K562 (cell line): Measurements from ENCODE around the gene TTYH2. TPM values are rescaled to one million over a fixed set of nuclear protein-coding genes. Genes with fewer than 3 reads are reported as not detected.

Experiments
- ATAC-seq: fragments of 200-7000 bp; cut with Tn5 transposase; 3 replicates; pipeline ENCODE4 v1.9.1; 2020; ENCODE audit warnings: moderate library complexity
- BruUV-seq: library from RNA; stranded (reverse); fragments of 400-500 nt; replicated peaks from 2 replicates; lab custom pipeline; 2021; lab: Mats Ljungman, UMichigan
- CTCF ChIA-PET: fragments of 300-600 bp; formaldehyde crosslinking; extraction: SDS; loops from one replicate; lab custom pipeline; 2021; ENCODE audit warnings: low intra/inter-chr PET ratio; lab: Yijun Ruan, JAX
- POLR2A ChIA-PET: fragments of 300-600, 350-650 bp; sonication (Branson Sonifier 250); formaldehyde crosslinking; extraction: SDS; loops from one replicate; lab custom pipeline; 2021; ENCODE audit warnings: antibody characterized with exemption, inconsistent platforms; lab: Yijun Ruan, JAX
- DNase-seq, 4 experiments: peaks; one replicate each; pipeline versions ENCODE4 v3.0.0 to v3.0.0-alpha.2; 2011 to 2018; ENCODE audit warnings: low spot score in 3 of 4, mixed read lengths in 3 of 4; ENCODE audit errors: extremely low read depth in 1 of 4
- FAIRE-seq: peaks from 2 replicates; lab custom pipeline; 2011; peaks lifted over from hg19 to GRCh38; lab: Jason Lieb, UNC
- H2AFZ ChIP-seq: 2 replicates; pipeline ENCODE4 v1.6.0; 2011; ENCODE audit warnings: low read depth, low read length, control low read depth, inconsistent platforms
- H3K27ac ChIP-seq: fragments of 200-600 bp; 3 replicates; pipeline ENCODE4 v1.8.0; 2011; ENCODE audit warnings: low read depth, mild to moderate bottlenecking, control low read depth, inconsistent platforms, low read length, moderate library complexity, mixed read lengths; ENCODE audit errors: extremely low read depth
- H3K27me3 ChIP-seq, 2 experiments: fragments of 300-600 bp in 1 of 2; 2 replicates in 1 of 2; 3 replicates in 1 of 2; pipeline versions ENCODE4 v1.6.0 to v1.8.0; 2011; ENCODE audit warnings: inconsistent platforms in 2 of 2, low read length in 2 of 2, mild to moderate bottlenecking in 1 of 2, mixed read lengths in 1 of 2, moderate library complexity in 1 of 2; ENCODE audit not compliant: control insufficient read depth in 2 of 2, insufficient read depth in 2 of 2
- H3K36me3 ChIP-seq: fragments of 300-600 bp; 3 replicates; pipeline ENCODE4 v1.8.0; 2011; ENCODE audit warnings: mild to moderate bottlenecking, low read length, inconsistent platforms; ENCODE audit not compliant: control insufficient read depth, insufficient read depth
- H3K4me1 ChIP-seq, 2 experiments: fragments of 200-600 bp in 1 of 2; replicated peaks in 1 of 2; 2 replicates in 1 of 2; 3 replicates in 1 of 2; pipeline versions ENCODE4 v1.5.1 to v1.8.0; 2011; ENCODE audit warnings: inconsistent platforms in 2 of 2, low read length in 2 of 2, mild to moderate bottlenecking in 1 of 2, mixed read lengths in 1 of 2, moderate library complexity in 1 of 2; ENCODE audit not compliant: control insufficient read depth in 2 of 2, insufficient read depth in 2 of 2
- H3K4me2 ChIP-seq: 2 replicates; pipeline ENCODE4 v1.6.1; 2011; ENCODE audit warnings: low read length, control low read depth, inconsistent platforms, mixed read lengths; ENCODE audit not compliant: insufficient read depth
- H3K4me3 ChIP-seq: fragments of 200-600 bp; sonication (generic), shearing (Covaris generic); 2 replicates; pipeline ENCODE4 v1.5.1; 2016; ENCODE audit warnings: control low read depth, inconsistent platforms
- H3K79me2 ChIP-seq: fragments of 200-600 bp; 3 replicates; pipeline ENCODE4 v1.8.0; 2011; ENCODE audit warnings: low read length, inconsistent platforms; ENCODE audit not compliant: control insufficient read depth, insufficient read depth
- H3K9ac ChIP-seq, 2 experiments: 2 replicates each; pipeline versions ENCODE4 v1.6.0 to v1.6.1; 2011; ENCODE audit warnings: low read depth in 2 of 2, low read length in 2 of 2, control low read depth in 1 of 2, inconsistent platforms in 1 of 2, mild to moderate bottlenecking in 1 of 2, mixed read lengths in 1 of 2; ENCODE audit not compliant: insufficient read depth in 1 of 2
- H3K9me1 ChIP-seq: one replicate; pipeline ENCODE4 v1.6.0; 2011; ENCODE audit warnings: inconsistent platforms, mild to moderate bottlenecking, low read length, moderate library complexity; ENCODE audit not compliant: control insufficient read depth, insufficient read depth
- H3K9me3 ChIP-seq: replicated peaks from 2 replicates; pipeline ENCODE4 v1.5.1; 2011; ENCODE audit warnings: low read depth, low read length, inconsistent platforms; ENCODE audit not compliant: control insufficient read depth, insufficient read depth
- H4K20me1 ChIP-seq: replicated peaks from 2 replicates; pipeline ENCODE4 v1.6.1; 2011; ENCODE audit warnings: low read length, inconsistent platforms, mixed read lengths; ENCODE audit not compliant: control insufficient read depth, insufficient read depth
- CEBPG ChIP-seq, 3 experiments: fragments of 200-800 bp in 1 of 3; sonication (Bioruptor generic) in 1 of 3; sonication (generic) in 1 of 3; formaldehyde crosslinking in 1 of 3; IDR thresholded peaks in 2 of 3; conservative IDR thresholded peaks in 1 of 3; 2 replicates each; pipeline versions ENCODE4 v1.6.1 to v1.8.0; 2016 to 2022; ENCODE audit warnings: missing compliant biosample characterization in 2 of 3, missing genetic modification characterization in 2 of 3, mild to moderate bottlenecking in 1 of 3, missing genetic modification reagents in 1 of 3
- EZH2 ChIP-seq: IDR thresholded peaks from 2 replicates; pipeline ENCODE4 v1.6.1; 2012; ENCODE audit warnings: low read depth, mild to moderate bottlenecking, inconsistent platforms, low read length, borderline replicate concordance
- GATAD2A ChIP-seq: fragments of 450-650 bp; IDR thresholded peaks from 2 replicates; pipeline ENCODE4 v1.6.1; 2017
- ZBTB33 ChIP-seq: sonication (generic); formaldehyde crosslinking; IDR thresholded peaks from 2 replicates; pipeline ENCODE4 v1.8.1; 2023; ENCODE audit warnings: mild to moderate bottlenecking, missing genetic modification reagents
- ZNF263 ChIP-seq: sonication (generic); formaldehyde crosslinking; IDR thresholded peaks from 2 replicates; pipeline ENCODE4 v1.8.0; 2022; ENCODE audit warnings: mild to moderate bottlenecking, missing genetic modification reagents, borderline replicate concordance
- WGBS: fragments of 100-300 bp; shearing (Covaris generic); methylation state at CpG from one replicate; pipeline ENCODE4 v1.1.6; 2016; ENCODE audit warnings: low coverage, mixed read lengths; ENCODE audit not compliant: insufficient coverage; ENCODE audit errors: missing lambda C conversion rate; 5-methylcytosine and 5-hydroxymethylcytosine counted together
- in situ Hi-C: fragments of 300-500 bp; cut with MboI; formaldehyde crosslinking; loops from 4 replicates; pipeline ENCODE4 v1.15.0; 2018; ENCODE audit warnings: inconsistent platforms, mixed read lengths
- intact Hi-C: fragments of 100-400 bp; cut with micrococcal nuclease; formaldehyde crosslinking; loops from 2 replicates; pipeline ENCODE4 v1.14.2; 2022
- polyA plus RNA-seq, 8 experiments: library from polyadenylated mRNA; depleted of rRNA in 4 of 8; stranded (reverse) in 5 of 8; unstranded in 3 of 8; fragments of >200 nt; fragmentation: Nextera tagmentation in 2 of 8; fragmentation: Illumina TruSeq in 1 of 8; extraction: Ambion mirVana in 2 of 8; extraction: Trizol in 1 of 8; gene quantifications; 2 replicates each; pipeline versions ENCODE4 v1.2.1 to v1.2.3, GENCODE V29; 2011 to 2014; ENCODE audit warnings: inconsistent platforms in 1 of 8, missing spikeins in 1 of 8
- total RNA-seq, 7 experiments: library from RNA; depleted of rRNA in 6 of 7; stranded (reverse); fragments of >200 nt in 6 of 7; fragmentation: Illumina TruSeq in 2 of 7; extraction: Trizol in 2 of 7; gene quantifications; 2 replicates each; pipeline versions ENCODE4 v1.2.1 to v1.2.3, GENCODE V29; 2011 to 2021; ENCODE audit warnings: low replicate concordance in 1 of 7

TTYH2 gene
- total and polyA plus RNA-seq, 9 of the 15 experiments (the other 6 are each of a cell fraction or from before 2014, with no cell fraction given), result 0.03 to 2.0 (median 0.91) TPM

- no peaks in the 10 kb centered on the region for H4K20me1 ChIP-seq
- H3K27me3 ChIP-seq, result no peaks in the 10 kb centered on the region
- ChIA-PET CTCF (no interaction called here), POLR2A (interaction anchor here (0.5 to 1.5 kb wide), 4 partner anchors 11 to 36 kb away, joined by 3 to 4 read pairs (median 4); no protein-coding TSS in a partner anchor)
- DNase-seq (no peak), FAIRE-seq (no peak), ATAC-seq (peak; percentile 34)
- WGBS, result 55% methylated on average over 7 of the region's 8 CpGs
- in situ Hi-C loops (no loop called here), intact Hi-C loops (no loop called here)
- no peak overlapping the region for H3K4me2 ChIP-seq
- H2AFZ ChIP-seq, result no peak overlapping the region
- H3K9ac ChIP-seq, result no peak overlapping the region
- TF ChIP-seq CEBPG (CRISPR knock-in tag; IDR thresholded peaks at IDR 0.05), result 0 out of 2 replicates have a peak, but pooled peaks have one; percentile 25
- TF ChIP-seq CEBPG (tag; conservative IDR thresholded peaks at IDR 0.05 in 1 of 2, IDR thresholded peaks at IDR 0.05 in 1 of 2), result no peak
- TF ChIP-seq ZNF263 (CRISPR knock-in tag), result peak; percentile 37; the same call in 1 of the 2 replicates
- no peak for TF ChIP-seq EZH2
- 0 out of 2 replicates have a peak, but pooled peaks have one; percentile 54 for TF ChIP-seq ZBTB33 (CRISPR knock-in tag)
- TF ChIP-seq GATAD2A, result no peak
- H3K9me1 ChIP-seq, result no peaks in the 10 kb centered on the region
- no peaks in the 10 kb centered on the region for H3K9me3 ChIP-seq
- no peak overlapping the region for H3K4me3 ChIP-seq
- no peak overlapping the region for H3K27ac ChIP-seq
- BruUV-seq, result no TSS peak
- H3K4me1 ChIP-seq, result peaks cover 7 to 26% of the 10 kb centered on the region in 2 experiments
- H3K79me2 ChIP-seq, result no peaks in the 10 kb centered on the region
- no peaks in the 10 kb centered on the region for H3K36me3 ChIP-seq
Observed at GRCh38 chr17:74233937-74234336, 20.6 kb downstream of the TTYH2 start.
